ENCODE measurements around the gene FADS1.
A peak's percentile ranks its signal among the peaks of the same experiment; 100 is the strongest.

The FADS1 gene

GRCh38 chr11:61768376-61769076 is 48.3 kb downstream of the FADS1 start:
- Mint-ChIP-seq H3K27me3 (no peaks in the 10 kb centered on the region), H3K4me1 (peaks cover 22% of the 10 kb centered on the region), H3K36me3 (no peaks in the 10 kb centered on the region), H3K27ac (no peak overlapping the region), H3K9me3 (no peaks in the 10 kb centered on the region), H3K4me3 (no peak overlapping the region)
- no peak for DNase-seq
- CTCF ChIA-PET: interaction anchor here (0.7 kb wide), 1 partner anchor 21 kb away, joined by 3 read pairs; no protein-coding TSS in a partner anchor

GRCh38 chr11:61766353-61766841 is 50.4 kb downstream of the FADS1 start:
- Mint-ChIP-seq H3K27me3 (peaks cover 15% of the 10 kb centered on the region), H3K4me3 (no peak overlapping the region), H3K27ac (no peak overlapping the region), H3K36me3 (no peaks in the 10 kb centered on the region), H3K4me1 (peaks cover 7% of the 10 kb centered on the region), H3K9me3 (no peaks in the 10 kb centered on the region)
- CTCF ChIA-PET: interaction anchor here (0.8 to 1.5 kb wide), 3 partner anchors 17 to 91 kb away, joined by 3 to 4 read pairs (median 4); no protein-coding TSS in a partner anchor
- no peak for DNase-seq

DNA sequence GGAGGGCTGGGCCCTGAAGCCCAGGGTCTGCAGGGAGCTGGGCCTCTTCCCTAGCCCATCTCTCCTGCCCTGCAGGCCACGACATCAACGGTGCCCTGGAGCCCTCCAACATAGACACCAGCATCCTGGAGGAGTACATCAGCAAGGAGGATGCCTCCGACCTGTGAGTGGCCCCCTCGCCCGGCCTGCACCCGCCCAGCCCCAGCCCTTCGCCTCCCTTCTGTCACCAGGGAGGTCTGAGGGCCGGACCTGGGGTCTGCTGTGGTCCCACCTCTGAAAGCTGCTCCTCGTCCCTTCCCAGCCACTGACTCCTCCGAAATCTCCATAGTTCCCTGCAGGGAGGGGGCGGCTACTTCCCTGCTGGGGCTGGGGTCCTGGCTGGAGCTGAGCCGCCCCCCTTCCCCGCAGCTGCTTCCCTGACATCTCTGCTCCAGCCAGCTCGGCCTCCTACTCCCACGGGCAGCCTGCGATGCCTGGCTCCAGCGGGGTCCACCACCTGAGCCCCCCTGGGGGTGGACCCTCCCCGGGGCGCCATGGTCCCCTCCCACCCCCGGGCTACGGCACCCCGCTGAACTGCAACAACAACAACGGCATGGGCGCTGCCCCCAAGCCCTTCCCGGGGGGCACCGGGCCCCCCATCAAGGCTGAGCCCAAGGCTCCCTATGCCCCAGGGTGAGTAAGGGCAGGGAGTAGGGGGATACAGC is 51.1 kb downstream of the FADS1 start:
- Mint-ChIP-seq H3K27me3 (peaks cover 16% of the 10 kb centered on the region), H3K9me3 (no peaks in the 10 kb centered on the region), H3K36me3 (no peaks in the 10 kb centered on the region), H3K27ac (no peak overlapping the region), H3K4me1 (peaks cover under 1% of the 10 kb centered on the region), H3K4me3 (no peak overlapping the region)
- CTCF ChIA-PET: no interaction called here
- DNase-seq: no peak

DNA sequence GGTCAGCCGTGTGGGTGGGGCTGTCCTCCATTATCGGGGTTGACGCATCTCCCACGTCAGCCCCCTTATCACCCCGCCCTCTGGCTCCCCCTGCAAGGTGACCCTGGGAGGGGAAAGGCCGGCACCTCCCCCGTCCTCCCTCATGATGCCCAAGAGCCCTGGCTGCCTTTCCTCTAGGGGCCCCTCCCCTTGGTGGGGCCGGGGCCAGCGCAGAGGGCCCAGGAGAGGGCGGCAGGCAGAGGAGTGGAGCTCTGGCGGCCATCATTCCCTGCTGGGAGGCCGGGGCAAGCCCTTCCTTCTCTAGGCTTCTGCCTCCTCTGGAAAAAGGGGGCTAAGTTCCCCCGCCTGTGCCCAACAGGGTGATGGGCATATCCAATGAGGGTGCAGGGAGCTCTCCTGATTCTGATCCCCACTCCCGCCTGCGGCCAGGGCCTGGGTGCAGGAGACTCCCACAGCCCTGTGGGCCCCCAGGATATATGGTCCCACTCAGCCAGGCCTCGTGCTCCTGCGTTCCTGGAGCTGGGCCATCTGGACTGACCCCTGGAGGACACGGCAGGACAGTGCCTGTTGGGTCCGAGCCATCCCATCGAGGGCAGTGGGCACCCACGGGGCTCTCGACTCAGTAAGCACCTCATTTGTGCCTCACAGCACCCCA is 52.1 kb downstream of the FADS1 start:
- DNase-seq: no peak
- no peaks in the 10 kb centered on the region for H3K4me1 Mint-ChIP-seq
- H3K27ac Mint-ChIP-seq: no peak overlapping the region
- no peak overlapping the region for H3K4me3 Mint-ChIP-seq
- H3K27me3 Mint-ChIP-seq: peaks cover 20% of the 10 kb centered on the region
- CTCF ChIA-PET: interaction anchor here (0.5 kb wide), 1 partner anchor 1874 kb away, joined by 3 read pairs; no protein-coding TSS in a partner anchor
- no peaks in the 10 kb centered on the region for H3K9me3 Mint-ChIP-seq
- H3K36me3 Mint-ChIP-seq: no peaks in the 10 kb centered on the region

DNA sequence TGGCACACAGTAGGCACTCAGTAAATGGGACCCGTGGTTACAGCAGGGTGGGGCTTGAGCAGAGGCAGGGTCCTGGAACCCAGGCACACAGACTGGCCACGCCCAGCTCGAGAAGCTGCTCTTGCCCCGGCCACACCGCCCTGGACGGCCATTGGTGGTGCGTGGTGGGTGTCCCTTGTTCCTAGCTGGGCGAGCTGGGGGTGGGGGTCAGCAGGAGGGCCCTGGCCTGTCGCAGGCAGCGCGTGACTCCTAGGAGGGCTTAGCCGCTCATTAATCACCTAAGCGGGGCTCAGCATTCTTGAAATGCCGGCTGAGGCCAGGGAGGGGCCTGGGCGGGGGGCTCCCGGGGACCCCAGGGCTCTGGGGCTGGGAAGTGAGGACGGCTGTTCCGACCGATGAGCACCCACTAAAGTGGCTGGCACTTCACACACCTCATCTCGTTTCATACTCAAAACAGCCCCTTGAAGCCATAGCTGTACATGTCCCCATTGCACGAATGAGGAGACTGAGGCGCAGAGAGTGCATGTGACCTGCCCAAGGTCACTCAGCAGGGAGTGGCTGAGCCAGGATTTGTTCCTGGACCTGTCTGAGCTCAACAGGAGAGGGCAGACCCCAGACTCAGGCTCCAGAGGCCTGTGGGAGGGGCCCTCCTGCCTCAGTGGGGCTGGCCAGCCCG is 52.7 kb downstream of the FADS1 start:
- no peaks in the 10 kb centered on the region for H3K36me3 Mint-ChIP-seq
- H3K27ac Mint-ChIP-seq: no peak overlapping the region
- H3K4me3 Mint-ChIP-seq: no peak overlapping the region
- peaks cover 20% of the 10 kb centered on the region for H3K27me3 Mint-ChIP-seq
- CTCF ChIA-PET: interaction anchor here (0.5 kb wide), 1 partner anchor 1875 kb away, joined by 3 read pairs; no protein-coding TSS in a partner anchor
- H3K9me3 Mint-ChIP-seq: no peaks in the 10 kb centered on the region
- no peak for DNase-seq
- H3K4me1 Mint-ChIP-seq: no peaks in the 10 kb centered on the region

- DNase-seq: no peak
- no peaks in the 10 kb centered on the region for H3K4me1 Mint-ChIP-seq
- no peaks in the 10 kb centered on the region for H3K9me3 Mint-ChIP-seq
- H3K27ac Mint-ChIP-seq: no peak overlapping the region
- H3K27me3 Mint-ChIP-seq: peaks cover 20% of the 10 kb centered on the region
- no peak overlapping the region for H3K4me3 Mint-ChIP-seq
- H3K36me3 Mint-ChIP-seq: no peaks in the 10 kb centered on the region
- CTCF ChIA-PET: no interaction called here
Observed at GRCh38 chr11:61762798-61763197, 54.0 kb downstream of the FADS1 start.

DNA sequence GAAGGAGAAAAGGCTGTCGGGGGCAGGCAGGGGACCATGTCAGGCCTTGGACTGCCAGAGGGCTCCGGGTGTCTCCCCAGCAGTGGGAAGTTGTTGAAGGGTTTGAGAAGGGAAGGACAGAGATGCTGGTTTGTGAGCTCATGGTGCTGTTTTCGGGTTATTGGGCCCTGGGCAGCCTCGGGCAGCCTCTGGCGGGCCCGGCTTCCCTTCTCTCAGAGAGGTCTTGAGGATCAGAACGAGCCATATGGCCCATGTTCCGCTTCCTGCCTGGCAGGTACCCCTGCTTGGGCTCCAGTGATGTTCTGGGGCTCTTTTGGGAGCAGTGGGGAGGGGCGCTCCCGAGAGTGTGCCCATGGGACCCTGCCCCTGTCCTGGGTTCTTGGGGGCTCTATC is 54.6 kb downstream of the FADS1 start:
- Mint-ChIP-seq H3K4me3 (no peak overlapping the region), H3K9me3 (no peaks in the 10 kb centered on the region), H3K27me3 (peaks cover 24% of the 10 kb centered on the region), H3K4me1 (no peaks in the 10 kb centered on the region), H3K36me3 (no peaks in the 10 kb centered on the region), H3K27ac (no peak overlapping the region)
- DNase-seq: no peak
- CTCF ChIA-PET: no interaction called here

DNA sequence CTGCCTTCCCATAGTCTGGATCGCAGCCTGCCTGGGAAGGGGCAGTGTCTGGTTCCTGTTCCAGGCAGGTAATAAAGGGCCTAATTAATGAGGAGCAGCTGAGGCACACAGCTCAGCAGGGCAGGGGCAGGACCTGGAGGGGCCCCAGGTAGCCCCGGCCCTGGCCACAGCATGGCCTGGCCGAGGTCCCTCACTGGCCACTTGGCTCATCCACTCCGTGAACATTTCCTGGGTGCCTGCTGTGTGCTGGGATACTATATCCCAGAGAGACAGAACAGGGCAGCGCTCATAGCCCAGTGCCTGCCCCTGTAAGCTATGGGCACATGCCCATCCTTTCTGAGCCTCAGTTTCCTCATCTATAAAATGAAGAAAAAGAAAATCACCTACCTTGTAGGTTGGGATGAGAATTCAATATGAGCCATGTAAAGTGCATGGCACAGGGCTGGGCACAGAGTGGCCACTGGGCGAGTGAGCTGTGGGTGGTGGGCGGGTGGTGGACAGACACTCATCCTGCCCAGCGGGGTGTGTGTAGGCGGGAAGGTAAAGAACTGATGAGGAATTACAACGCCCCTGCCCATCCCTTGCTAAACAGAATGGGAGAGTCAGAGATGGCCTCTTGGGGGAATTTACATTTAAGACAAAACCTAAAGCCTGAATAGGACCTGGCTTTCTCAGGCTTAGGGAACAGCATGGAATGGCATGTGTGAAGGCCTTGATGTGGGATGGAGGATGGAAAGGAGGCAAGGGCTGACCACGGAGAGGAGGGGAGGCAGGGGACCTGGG is 55.2 kb downstream of the FADS1 start:
- DNase-seq: no peak
- H3K36me3 Mint-ChIP-seq: no peaks in the 10 kb centered on the region
- H3K27ac Mint-ChIP-seq: no peak overlapping the region
- H3K9me3 Mint-ChIP-seq: no peaks in the 10 kb centered on the region
- CTCF ChIA-PET: no interaction called here
- peaks cover under 1% of the 10 kb centered on the region for H3K4me1 Mint-ChIP-seq
- peaks cover 24% of the 10 kb centered on the region for H3K27me3 Mint-ChIP-seq
- no peak overlapping the region for H3K4me3 Mint-ChIP-seq

DNA sequence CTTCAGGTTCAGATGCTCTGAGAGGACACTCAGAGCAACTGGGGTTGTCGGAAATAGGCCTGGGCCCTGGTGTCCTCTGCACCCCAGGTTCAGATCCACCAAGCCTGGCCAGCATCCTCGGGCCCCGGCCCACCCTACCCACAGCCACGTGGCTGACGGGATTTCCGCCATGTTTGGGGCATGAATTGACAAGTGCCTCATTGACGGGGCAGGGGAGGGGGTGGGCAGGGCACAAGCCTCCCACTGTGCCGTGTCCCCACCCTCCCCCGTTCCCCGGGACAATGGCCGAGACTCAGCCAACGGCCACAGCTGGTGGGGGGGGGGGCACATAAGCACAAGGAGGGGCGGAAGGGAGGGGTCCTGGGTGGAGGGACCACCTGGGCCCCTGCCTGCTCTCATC is 55.9 kb downstream of the FADS1 start:
- Mint-ChIP-seq H3K4me3 (no peak overlapping the region), H3K27me3 (peaks cover 24% of the 10 kb centered on the region), H3K27ac (no peak overlapping the region), H3K9me3 (no peaks in the 10 kb centered on the region), H3K36me3 (no peaks in the 10 kb centered on the region), H3K4me1 (peaks cover 8% of the 10 kb centered on the region)
- CTCF ChIA-PET: no interaction called here
- no peak for DNase-seq

DNA sequence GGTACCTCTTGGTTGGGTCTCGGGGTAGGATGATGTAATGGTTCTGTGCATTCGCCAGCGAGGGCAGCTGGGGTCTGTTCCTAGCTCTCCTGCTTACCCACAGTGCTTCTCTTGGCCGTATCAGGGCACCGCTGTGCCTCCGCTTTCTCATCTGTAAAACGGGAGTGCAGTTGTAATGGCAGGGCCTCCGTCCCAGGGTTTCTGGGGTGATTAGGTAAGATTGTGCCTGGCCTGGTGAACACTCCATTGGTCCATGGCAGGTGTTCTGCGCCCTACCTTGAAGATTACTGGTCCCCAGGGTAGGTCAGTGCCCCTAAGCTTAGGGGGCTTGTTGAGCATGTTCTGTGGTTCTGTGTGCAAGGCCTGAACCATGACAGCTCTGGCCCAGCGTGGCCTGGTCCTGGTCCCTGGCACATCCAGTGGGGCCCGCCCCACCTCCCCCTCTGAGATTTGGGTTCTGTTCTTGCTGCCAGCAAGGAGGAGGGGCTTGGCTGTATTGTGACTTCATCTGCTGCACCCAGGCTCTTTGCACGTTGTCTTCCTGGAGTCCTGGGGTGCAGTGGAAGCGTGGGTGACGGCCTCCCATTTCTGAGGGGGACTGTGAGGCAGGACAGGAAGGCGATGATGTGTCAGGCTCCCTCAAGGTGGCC is 59.5 kb downstream of the FADS1 start:
- H3K9me3 Mint-ChIP-seq: no peaks in the 10 kb centered on the region
- CTCF ChIA-PET: no interaction called here

DNA sequence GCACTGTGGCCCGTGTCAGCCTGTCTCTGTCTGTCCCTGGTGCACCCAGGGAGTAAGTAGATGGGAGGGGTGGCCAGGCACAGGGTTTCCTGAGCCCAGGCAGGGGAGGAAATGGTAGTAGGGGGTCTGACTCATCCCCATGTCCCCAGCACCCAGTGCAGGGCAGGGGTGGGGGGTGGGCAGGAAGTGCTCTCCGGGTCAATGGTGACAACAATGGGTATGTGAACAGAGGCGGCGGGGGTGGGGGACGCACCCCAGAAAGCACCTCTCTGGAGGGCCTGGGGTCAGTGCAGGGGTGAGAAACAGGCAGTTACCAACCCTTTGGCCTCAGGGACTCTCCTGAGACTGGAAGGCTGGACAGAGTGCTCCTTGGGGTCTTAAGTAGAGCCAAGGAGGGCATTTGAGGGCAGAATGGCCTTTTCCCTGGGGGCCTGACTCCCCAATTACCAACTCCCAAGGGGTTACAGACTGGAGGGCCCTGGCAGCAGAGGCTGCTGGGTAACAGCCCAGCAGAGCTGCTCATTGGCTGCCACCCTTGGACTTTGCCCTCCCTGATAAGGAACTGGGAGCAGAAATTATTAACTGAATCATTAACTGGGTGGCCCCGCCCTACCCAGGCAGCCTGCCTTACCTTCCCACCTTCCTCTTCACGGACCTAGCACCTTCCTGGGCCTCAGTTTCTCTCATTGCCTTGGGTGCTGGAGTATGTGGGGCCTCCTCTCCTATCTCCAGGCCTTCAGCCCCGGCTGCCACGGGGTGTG is 60.2 kb downstream of the FADS1 start:
- Mint-ChIP-seq H3K9me3 (no peaks in the 10 kb centered on the region), H3K27me3 (peaks cover 39% of the 10 kb centered on the region), H3K4me1 (peaks cover 23% of the 10 kb centered on the region), H3K4me3 (no peak overlapping the region), H3K36me3 (no peaks in the 10 kb centered on the region), H3K27ac (no peak overlapping the region)
- CTCF ChIA-PET: no interaction called here
- DNase-seq: peak; percentile 48

More for the DNA sequence above, 59.5 kb downstream of the FADS1 start:
- peaks cover 21% of the 10 kb centered on the region for H3K4me1 Mint-ChIP-seq
- no peak overlapping the region for H3K27ac Mint-ChIP-seq
- DNase-seq: no peak
- H3K27me3 Mint-ChIP-seq: peaks cover 40% of the 10 kb centered on the region
- no peaks in the 10 kb centered on the region for H3K36me3 Mint-ChIP-seq
- no peak overlapping the region for H3K4me3 Mint-ChIP-seq

DNA sequence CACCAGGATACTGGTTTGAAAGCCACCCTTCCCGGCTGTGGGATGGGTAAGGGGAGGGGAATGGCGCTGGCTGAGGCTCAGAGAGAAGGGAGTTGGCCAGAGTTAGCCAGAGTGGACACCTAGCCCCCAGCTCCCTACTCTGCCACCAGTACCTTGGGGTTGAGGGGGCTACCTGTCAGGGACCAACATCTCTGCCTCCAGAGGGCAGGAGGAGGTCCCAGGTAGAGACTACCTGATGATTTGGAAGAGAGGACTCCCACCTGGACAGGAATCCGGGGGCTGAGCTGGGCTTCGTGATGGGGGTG is 60.7 kb downstream of the FADS1 start:
- CTCF ChIA-PET: no interaction called here
- Mint-ChIP-seq H3K9me3 (no peaks in the 10 kb centered on the region), H3K27ac (no peak overlapping the region), H3K27me3 (peaks cover 43% of the 10 kb centered on the region), H3K36me3 (no peaks in the 10 kb centered on the region), H3K4me3 (no peak overlapping the region), H3K4me1 (peaks cover 23% of the 10 kb centered on the region)
- no peak for DNase-seq
